ENCODE results near the gene ALOX15B. TPM values are rescaled to one million over a fixed set of nuclear protein-coding genes. Genes with fewer than 3 reads are reported as not detected.

Gene ALOX15B
- total RNA-seq, 1 donor from 2014 or later = not detected

DNA sequence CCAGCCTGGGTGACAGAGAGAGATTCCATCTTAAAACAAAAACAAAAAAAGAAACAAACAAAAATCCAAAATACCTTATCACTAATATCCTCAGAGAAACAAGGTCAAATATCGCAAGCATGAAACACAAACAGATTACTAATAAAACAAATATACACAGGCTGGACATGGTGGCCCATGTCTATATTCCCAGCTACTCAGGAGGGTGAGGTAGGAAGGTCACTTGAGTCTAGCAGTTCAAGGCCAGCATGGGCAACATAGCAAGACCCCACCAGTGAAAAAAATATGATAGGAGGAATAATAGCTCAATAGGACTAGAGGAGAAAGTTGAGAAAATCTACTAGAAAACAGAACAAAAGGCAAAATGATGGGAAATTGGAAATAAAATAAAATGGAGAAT lies 6.9 kb upstream of the ALOX15B start:
- H3K79me2 ChIP-seq (ENCODE audit: insufficient read depth, low read length) = no peaks in the 10 kb centered on the region
- peaks cover 5% of the 10 kb centered on the region for H3K9me3 Mint-ChIP-seq (ENCODE audit: unreplicated experiment)
- H3K4me3 ChIP-seq (ENCODE audit: insufficient read depth, low read depth, low read length) = no peak overlapping the region
- no peak overlapping the region for H3K27ac Mint-ChIP-seq (ENCODE audit: unreplicated experiment)
- DNase-seq (ENCODE audit: low read depth) (no peak), FAIRE-seq (no peak)
- H3K4me2 ChIP-seq (ENCODE audit: low read length) = no peak overlapping the region
- no peak overlapping the region for H3K9ac ChIP-seq (ENCODE audit: low read length)
- H3K27me3 ChIP-seq (ENCODE audit: insufficient read depth, low read length) = peaks cover 24% of the 10 kb centered on the region
- no peaks in the 10 kb centered on the region for H4K20me1 ChIP-seq (ENCODE audit: insufficient read depth, low read length)
- no peaks in the 10 kb centered on the region for H3K36me3 Mint-ChIP-seq (ENCODE audit: low read depth, unreplicated experiment)
- no peaks in the 10 kb centered on the region for H3K36me3 ChIP-seq (ENCODE audit: insufficient read depth, low read length)
- TF ChIP-seq EZH2 (IDR thresholded peaks at IDR 0.05; ENCODE audit: insufficient read depth, low read length) (no peak), CTCF (IDR thresholded peaks at IDR 0.05; ENCODE audit: insufficient read depth, low read depth, low read length) (no peak)
- H3K4me1 Mint-ChIP-seq (ENCODE audit: low read depth, unreplicated experiment) = no peaks in the 10 kb centered on the region
- H3K4me1 ChIP-seq (ENCODE audit: insufficient read depth, low read length) = no peaks in the 10 kb centered on the region
- H3K27me3 Mint-ChIP-seq (ENCODE audit: low read depth, unreplicated experiment) = peaks cover 42% of the 10 kb centered on the region
- peaks cover 2% of the 10 kb centered on the region for H3K9me3 ChIP-seq (ENCODE audit: insufficient read depth, low read depth, low read length)
- no peak overlapping the region for H3K4me3 Mint-ChIP-seq (ENCODE audit: unreplicated experiment)
- H3K27ac ChIP-seq (ENCODE audit: low read depth, low read length) = no peak overlapping the region
- no peak overlapping the region for H2AFZ ChIP-seq (ENCODE audit: low read depth, low read length)

DNA sequence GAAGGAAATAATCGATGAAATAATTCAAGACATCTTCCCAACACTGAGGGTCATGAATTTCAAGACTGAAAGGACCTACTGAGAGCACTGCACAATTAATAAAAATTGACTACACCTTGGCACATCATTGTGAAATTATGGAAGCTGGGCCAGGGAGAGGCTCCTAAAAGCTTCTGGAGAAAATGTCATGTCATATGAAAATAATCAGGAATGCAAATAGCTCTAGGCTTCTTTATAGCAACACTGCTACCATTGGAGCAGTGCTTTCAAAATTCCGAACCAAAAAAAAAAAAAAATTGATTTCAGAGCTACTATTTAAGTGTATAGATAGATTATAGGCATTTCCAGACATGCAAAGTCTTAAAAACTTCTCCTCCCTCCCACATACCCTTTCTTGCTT lies 6.4 kb upstream of the ALOX15B start:
- Histone ChIP-seq H3K79me2 (ENCODE audit: insufficient read depth, low read length) (no peaks in the 10 kb centered on the region), H3K36me3 (ENCODE audit: insufficient read depth, low read length) (no peaks in the 10 kb centered on the region), H3K9ac (ENCODE audit: low read length) (no peak overlapping the region), H3K9me3 (ENCODE audit: insufficient read depth, low read depth, low read length) (peaks cover 2% of the 10 kb centered on the region), H4K20me1 (ENCODE audit: insufficient read depth, low read length) (no peaks in the 10 kb centered on the region), H3K27me3 (ENCODE audit: insufficient read depth, low read length) (peaks cover 25% of the 10 kb centered on the region), H3K27ac (ENCODE audit: low read depth, low read length) (no peak overlapping the region), H2AFZ (ENCODE audit: low read depth, low read length) (no peak overlapping the region), H3K4me2 (ENCODE audit: low read length) (no peak overlapping the region), H3K4me1 (ENCODE audit: insufficient read depth, low read length) (no peaks in the 10 kb centered on the region), H3K4me3 (ENCODE audit: insufficient read depth, low read depth, low read length) (no peak overlapping the region)
- Mint-ChIP-seq H3K27me3 (ENCODE audit: low read depth, unreplicated experiment) (peaks cover 37% of the 10 kb centered on the region), H3K4me3 (ENCODE audit: unreplicated experiment) (no peak overlapping the region), H3K9me3 (ENCODE audit: unreplicated experiment) (peaks cover 5% of the 10 kb centered on the region), H3K27ac (ENCODE audit: unreplicated experiment) (no peak overlapping the region), H3K4me1 (ENCODE audit: low read depth, unreplicated experiment) (no peaks in the 10 kb centered on the region), H3K36me3 (ENCODE audit: low read depth, unreplicated experiment) (no peaks in the 10 kb centered on the region)
- TF ChIP-seq EZH2 (IDR thresholded peaks at IDR 0.05; ENCODE audit: insufficient read depth, low read length) (no peak), CTCF (IDR thresholded peaks at IDR 0.05; ENCODE audit: insufficient read depth, low read depth, low read length) (no peak)
- no peak for FAIRE-seq
- DNase-seq (ENCODE audit: low read depth) = no peak

DNA sequence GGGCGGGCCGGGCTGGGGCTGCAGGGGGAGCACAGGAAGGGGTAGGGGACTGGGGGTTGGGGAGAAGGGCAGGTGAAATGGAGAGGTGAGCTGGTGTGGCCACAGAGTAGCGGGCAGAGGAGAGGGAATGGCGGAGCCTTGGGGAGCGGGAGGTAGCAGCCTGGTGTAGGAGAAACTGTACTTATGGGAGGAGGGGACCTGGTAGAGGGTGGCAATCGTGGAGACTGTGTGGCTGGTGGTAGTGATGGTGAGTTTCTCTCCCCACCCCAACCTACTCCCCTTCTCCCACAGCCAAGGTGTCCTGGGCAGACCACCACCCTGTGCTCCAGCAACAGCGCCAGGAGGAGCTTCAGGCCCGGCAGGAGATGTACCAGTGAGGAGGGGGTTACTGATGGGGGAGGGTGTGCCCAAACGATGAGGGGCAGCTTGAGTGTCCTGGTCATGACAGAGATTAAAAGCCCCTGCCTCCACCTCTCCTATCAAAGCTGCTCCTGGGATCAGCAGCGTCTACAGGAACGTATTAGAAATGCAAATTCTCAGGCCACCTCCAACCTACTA lies 831 bp downstream of the ALOX15B start:
- Histone ChIP-seq H3K36me3 (ENCODE audit: insufficient read depth, low read length) (no peaks in the 10 kb centered on the region), H3K79me2 (ENCODE audit: insufficient read depth, low read length) (no peaks in the 10 kb centered on the region), H3K27ac (ENCODE audit: low read depth, low read length) (no peak overlapping the region), H3K9me3 (ENCODE audit: insufficient read depth, low read depth, low read length) (no peaks in the 10 kb centered on the region), H3K4me2 (ENCODE audit: low read length) (no peak overlapping the region), H3K4me3 (ENCODE audit: insufficient read depth, low read depth, low read length) (no peak overlapping the region), H3K4me1 (ENCODE audit: insufficient read depth, low read length) (peaks cover 7% of the 10 kb centered on the region), H3K9ac (ENCODE audit: low read length) (no peak overlapping the region), H4K20me1 (ENCODE audit: insufficient read depth, low read length) (no peaks in the 10 kb centered on the region), H3K27me3 (ENCODE audit: insufficient read depth, low read length) (peaks cover 17% of the 10 kb centered on the region), H2AFZ (ENCODE audit: low read depth, low read length) (no peak overlapping the region)
- Mint-ChIP-seq H3K9me3 (ENCODE audit: unreplicated experiment) (no peaks in the 10 kb centered on the region), H3K27ac (ENCODE audit: unreplicated experiment) (no peak overlapping the region), H3K4me1 (ENCODE audit: low read depth, unreplicated experiment) (no peaks in the 10 kb centered on the region), H3K27me3 (ENCODE audit: low read depth, unreplicated experiment) (peaks cover 33% of the 10 kb centered on the region), H3K4me3 (ENCODE audit: unreplicated experiment) (no peak overlapping the region), H3K36me3 (ENCODE audit: low read depth, unreplicated experiment) (no peaks in the 10 kb centered on the region)
- TF ChIP-seq EZH2 (IDR thresholded peaks at IDR 0.05; ENCODE audit: insufficient read depth, low read length) (no peak), CTCF (IDR thresholded peaks at IDR 0.05; ENCODE audit: insufficient read depth, low read depth, low read length) (no peak)
- DNase-seq (ENCODE audit: low read depth) = no peak
- FAIRE-seq = no peak

Data from astrocyte (in vitro differentiated cells and primary cell).